NCI-H226 (cell line): ENCODE data around the gene GALNT2.

Source experiments
- DNase-seq: peaks from one replicate; pipeline ENCODE4 v3.0.0-alpha.2; 2015

The GALNT2 gene

DNA sequence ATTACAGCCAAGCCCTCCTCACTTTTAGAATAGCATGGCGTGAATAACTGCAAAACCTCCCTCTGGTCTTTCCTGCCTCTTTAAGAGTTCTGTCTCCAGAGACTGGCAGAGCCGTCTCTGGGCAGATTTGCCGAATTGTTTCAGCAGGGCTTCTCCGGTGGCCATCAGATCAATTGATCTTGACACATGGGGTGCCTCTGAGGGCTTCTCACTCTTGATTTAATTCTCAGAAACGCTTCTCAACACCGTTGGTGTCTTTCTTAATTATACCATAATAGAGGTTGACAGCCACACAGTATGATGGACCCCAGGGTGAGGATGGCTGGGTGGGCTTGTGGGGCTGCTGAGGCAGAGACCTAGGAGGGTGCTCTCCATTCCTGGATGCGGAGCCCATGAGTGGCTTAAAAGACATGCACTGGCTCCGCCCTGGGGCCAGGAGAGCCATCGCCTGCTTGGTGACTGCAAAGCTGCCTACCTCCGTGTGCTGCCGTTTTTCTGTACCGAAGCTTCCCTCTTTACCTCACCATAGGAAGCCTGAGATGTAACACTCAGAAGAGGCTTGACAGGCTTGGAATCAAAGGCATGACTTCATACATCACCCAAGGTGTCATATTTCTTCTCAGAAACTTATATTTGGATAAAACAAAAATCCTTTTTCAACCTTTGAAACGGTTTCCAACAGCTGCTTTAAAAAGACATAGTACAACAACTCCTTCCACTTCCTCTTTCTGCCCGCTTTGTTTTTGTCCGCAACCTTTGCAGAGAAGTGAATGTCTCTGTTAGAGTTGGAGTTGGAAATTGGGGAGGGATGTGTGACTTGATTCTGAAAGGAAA, 82.9 kb downstream of the GALNT2 start:
- DNase-seq, result no peak

DNA sequence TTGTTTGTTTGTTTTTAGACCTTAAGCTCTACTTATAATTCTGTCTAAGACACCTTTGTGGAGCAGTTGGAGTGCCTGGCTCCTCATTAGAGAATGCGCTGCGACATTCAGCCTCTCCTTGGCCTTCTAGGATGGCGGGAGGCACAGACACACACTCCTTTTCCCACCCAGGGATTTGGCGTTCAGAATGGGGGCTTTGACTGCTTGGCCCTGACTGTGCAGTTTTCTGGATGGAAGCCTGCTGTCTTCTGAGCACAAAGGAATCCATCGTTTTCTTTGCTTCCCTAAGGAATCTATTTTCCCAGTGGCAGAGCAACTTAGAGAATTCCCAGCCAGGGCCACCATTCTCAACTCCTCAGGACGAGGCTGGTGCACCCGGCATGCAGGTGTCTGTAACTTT, 83.6 kb downstream of the GALNT2 start:
- no peak for DNase-seq

DNA sequence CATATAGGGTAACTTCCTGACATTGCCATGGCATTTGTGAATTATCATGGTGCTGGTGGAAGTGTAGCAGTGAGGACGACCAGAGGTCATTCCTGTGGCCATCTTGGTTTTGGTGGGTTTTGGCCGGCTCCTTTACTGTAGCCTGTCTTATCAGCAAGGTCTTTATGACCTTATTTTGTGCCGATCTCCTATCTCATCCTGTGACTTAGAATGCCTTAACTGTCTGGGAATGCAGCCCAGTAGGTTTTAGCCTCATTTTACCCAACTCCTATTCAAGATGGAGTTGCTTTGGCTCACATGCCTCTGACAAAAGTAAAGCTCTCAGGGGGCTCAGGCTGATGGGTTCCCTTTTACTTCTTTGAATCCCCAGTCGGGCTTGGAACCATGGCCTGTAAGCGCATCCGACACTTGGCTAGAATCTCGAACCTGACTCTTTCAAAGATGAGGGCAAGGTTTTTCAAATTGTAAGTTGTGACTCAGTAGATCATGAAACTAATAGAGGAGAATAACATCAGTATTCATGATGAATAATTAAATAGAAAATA, 85.0 kb downstream of the GALNT2 start:
- no peak for DNase-seq

DNA sequence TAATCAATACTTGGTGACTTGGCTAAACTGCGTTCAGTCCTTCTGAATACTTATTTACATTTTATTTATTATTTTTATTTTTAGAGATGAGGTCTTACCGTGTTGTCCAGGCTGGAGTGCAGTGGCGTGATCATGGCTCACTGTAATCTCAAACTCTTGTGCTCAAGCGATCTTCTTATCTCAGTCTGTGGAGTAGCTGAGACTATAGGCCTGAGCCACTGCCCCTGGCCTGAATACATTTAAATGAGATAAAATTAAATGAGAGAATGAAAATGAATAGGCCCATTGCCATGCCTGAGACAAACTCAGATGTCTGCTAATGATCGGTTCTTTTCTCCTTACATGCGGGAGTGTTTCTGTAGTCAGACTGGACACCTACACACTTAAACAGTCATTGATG, 86.0 kb downstream of the GALNT2 start:
- no peak for DNase-seq

DNA sequence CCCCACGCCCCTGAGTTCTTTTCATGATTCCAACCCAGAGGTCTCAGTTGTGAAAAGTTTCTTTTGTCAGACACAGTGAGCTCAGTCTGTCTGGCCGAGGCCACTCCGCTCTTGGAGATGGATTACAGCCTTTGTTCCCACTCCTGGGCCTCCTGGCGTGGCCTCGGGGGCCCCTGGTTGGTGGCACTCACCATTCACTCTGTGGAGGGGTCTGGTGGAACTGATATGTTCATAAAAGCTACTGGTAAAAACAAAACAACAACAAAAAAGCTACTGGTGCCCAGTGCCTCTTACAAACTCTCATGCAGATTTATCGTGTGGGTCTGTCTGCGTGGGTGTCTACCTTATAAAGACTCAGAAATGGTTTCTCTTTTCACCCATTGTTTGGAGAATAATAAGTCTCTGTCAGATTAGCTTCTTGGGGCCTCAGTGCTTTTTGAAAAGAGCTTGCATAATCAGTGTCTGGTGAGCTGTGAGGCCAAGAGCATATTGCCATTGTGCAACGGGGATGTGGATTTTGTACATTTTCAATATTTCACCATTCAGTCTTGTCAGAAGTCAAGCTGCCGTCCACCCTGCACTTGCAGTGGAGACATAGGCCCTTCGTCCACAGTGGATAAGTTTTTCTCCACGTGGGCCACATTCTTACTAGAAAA, 86.7 kb downstream of the GALNT2 start:
- no peak for DNase-seq

DNA sequence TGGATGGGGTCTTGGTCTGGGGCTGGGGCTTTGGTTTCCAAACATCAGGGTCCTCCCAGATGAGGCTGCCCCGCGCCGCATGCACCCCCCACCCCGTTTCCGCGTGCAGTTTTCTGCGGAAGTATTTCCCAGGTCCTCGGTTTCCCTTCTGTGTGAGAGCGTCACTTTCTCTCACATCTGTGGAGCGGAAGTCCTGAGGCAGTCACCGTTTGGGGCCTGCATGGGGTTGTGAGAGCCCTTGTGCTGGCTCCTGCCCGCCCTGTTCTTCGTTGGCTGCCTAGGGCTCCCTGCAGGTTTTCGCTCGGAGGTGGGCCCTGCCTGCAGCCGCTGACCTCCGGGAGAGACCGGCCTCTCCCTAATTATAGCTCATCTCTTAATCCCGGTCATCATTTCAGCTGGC, 88.0 kb downstream of the GALNT2 start:
- no peak for DNase-seq

DNA sequence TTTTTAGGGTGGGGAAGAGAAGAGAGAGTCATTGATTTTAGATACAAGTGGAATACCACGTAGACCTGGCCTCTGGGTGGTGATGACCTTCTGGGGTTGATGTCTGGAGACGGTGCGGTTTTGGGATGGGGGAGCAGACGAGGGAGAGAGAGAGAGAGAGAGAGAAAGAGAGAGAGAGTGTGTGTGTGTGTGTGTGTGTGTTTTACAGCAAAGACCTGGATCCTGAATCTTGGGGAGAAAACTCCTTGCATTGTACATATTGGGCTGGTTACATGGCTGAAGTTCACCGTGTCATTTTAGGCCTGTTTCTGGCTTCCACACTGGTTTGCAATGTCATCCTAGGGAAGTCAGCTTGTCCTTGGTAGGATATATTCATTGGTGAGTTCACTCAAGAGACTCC, 89.0 kb downstream of the GALNT2 start:
- no peak for DNase-seq

DNA sequence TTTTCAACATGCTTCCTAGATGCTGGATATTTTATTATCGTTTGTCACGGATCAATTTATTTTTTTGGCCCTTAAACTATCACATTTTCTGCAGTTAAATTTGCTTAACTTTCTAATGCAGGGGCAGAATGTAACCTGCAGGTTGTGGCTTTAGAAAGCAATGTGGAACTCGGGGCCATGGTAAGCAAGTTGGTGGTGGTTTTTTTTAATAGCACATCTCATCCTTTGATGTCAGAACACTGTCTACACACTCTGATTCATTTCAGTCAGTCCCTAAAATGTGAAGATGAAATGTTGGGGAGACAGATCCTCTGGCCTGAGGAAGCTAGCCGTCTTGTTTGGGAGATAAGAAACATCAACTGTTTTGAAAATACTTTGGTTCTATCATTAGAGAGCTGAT, 89.5 kb downstream of the GALNT2 start:
- no peak for DNase-seq

DNA sequence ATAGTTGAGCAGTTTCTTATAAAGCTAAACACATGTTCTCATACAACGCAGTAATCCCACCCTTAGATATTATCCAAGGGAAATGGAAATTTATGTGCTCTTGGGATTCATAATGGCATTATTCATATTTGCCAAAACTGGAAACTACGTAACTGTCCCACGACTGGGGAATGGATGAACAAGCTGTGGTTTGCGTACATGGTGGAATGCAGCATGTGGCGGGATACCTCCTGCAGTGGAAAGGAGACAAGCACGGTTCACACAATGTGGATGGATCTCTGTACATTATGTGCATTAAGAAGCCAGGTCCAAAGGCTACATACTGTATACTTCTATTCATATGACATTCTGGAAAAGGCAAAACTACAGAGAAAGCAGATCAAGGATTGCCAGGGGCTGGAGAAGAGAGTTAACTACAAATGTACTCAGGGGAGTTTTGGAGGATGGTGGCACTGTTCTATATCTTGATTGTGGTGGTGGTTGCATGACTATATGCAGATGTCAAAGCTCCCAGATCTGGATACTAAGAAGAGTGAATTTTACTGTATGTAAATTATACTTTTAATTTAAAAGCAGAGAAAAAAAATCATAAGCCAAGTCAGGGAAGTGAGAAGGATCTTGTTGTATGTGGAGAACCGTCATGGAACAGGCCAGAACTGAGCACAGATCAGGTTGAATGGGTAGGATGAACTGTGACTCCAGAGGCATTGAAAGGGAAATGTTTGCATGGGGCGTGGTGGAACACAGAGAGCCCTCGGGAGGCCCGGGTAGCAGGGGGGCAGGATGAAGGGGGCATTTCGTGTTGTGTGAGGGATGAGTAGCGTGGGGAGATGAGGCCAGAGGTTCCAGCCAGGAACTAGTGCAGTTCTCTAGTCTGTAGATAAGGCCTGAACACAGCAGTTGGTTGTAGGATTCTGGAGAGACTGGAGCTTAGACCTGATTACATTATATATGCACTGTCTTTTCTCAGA, 90.7 kb downstream of the GALNT2 start:
- DNase-seq, result no peak

DNA sequence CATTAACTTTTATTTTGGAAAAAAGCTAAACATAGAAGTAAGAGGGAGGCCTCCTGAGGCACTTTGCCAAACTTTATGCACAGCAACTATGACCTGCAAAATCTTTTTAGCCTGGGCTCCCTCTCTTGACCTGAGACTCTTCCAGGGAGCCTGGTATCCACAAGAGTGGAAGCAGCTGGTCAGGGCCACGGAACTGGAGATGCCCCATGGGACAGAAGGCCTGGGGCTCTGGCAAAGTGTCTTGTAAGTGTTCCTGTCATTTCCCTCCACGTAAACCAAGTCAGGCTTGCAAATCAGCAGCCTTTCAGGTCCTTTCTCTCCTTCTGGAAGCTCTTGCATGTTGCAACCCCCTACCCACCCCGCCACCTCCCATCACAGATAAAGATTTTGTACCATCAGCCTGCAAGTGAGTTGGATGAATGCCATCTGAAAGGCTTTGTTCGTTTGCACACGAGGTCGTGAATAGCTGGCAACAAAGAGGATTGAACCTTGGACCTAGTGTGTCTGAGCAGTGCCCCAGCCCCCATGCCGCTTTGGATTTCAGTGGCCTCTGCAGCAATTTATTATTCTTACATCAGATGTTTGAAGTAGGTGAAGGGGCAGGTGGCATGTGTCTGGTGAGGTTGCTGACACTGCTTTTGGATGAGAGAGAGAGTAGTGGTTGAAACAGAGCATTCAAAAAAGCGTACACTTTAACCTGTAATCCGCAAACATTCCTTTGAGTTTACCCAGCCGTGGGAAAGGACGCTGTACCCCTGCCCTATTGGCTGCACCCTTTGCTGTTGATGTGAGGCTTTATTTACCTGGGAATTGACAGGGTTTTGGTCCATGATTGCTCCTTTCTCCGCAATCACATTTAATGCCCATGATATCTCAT, 91.6 kb downstream of the GALNT2 start:
- DNase-seq, result no peak

DNA sequence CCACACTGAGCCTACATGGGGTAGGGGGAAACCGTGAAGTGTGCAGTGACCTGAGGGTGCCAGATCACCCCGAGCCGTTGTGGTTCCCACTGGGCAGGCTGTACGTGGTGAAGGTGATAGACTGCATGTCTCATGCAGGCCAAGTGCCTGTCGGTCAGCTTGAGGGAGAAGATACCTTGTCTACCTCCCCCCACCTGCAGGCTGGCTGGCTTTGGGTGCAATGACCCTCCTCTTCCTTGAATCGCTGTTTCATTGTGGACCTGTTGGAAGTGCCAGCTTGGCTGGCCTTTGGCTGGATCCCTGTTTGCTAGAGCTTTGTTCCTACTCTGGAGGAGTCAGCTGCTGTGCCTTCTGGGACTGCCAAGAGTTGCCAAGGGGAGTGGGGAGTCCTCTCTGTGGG, 92.5 kb downstream of the GALNT2 start:
- DNase-seq, result no peak

DNA sequence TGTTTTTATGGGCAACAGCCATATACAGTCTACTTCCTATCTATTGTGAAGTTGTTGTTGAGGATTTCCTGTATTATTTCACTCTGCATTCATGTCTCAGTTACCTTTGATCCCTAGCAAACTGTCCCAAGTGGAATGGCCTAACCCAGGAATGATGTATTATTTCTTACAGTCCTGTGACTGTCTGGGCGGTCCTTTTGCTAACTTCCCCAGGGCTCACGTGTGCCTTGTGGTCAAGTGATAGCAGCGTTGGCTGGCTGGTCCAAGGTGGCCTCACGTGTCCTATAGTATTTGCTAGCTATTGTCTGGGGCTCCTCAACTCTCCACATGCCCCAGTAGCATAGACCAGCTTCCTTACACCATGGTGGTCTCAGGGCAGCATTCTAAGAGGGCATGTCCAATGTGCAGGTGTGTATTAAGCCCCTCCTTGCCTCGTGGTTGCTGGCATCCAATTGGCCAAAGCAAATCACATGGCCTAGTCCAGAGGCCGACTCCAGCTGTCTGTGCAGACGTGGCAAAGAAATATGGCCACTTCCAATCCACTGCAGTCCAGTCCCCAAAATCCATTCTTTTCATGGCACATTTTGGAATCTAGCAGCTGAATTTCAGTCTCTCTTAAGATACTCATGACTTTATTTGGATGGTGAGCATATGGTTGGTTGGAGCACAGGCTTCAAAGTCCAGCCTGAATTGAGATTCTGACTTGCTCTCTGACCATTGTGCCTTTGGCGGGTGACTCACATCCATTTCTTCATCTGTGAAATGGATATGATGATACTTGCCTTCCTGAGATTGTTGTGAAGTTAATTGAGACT, 94.1 kb downstream of the GALNT2 start:
- no peak for DNase-seq

DNA sequence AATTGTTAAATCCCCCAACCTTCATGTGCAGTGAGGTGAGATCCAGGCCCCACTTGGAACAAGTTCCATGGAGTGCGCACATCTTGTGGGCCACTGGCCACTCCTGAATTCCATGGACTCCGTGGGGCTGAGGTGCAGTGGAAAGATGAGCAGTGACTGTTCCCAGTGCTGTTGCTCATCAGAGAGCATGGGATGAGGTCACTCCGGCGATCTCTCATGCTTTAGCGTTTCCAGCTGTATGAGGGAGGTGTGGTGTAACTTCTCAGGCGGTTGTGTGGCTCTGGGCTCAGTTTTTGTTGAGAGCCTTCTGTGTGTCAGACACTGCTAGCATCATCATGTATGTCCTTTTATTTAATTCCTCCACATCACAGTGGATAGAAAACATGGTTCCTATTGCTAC, 96.2 kb downstream of the GALNT2 start:
- no peak for DNase-seq

DNA sequence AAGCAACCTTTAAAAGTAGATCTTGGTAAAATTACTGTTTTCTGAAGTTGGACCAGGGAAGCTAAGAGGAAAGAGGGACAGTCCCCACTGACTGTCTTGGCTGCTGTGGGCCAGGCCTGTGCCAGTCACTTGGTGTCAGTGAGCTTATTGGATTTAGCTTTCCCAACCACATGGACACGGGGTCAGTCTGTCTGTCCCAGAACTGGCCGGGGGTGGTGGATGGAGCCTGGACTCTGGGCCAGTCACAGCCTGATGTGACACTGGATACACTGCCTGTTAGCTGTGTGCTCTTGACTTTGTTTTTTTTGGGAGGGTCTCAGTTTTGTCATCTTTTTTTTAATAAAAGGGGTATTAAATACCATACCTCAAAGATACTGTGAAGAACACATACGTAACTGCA, 96.7 kb downstream of the GALNT2 start:
- DNase-seq, result no peak

DNA sequence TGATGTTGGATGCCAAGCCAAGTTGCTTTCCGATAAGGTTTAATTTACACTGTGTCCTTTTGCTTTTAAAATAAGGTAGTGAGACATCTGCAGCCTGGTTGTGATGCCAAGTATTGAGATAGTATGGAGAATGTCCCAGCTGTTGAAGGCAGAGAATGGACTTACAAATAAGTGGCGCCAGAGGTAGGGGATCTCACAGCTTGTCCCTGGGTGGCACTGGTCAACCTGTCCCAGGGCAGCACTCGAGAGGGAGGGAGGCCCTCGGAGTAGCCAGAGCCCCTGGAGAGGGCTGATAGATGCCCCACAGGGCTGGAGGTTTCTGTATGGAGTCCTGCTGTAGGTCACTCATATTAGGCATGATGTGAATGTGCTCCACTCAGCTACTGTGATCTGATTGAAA, 98.5 kb downstream of the GALNT2 start:
- DNase-seq, result no peak

DNA sequence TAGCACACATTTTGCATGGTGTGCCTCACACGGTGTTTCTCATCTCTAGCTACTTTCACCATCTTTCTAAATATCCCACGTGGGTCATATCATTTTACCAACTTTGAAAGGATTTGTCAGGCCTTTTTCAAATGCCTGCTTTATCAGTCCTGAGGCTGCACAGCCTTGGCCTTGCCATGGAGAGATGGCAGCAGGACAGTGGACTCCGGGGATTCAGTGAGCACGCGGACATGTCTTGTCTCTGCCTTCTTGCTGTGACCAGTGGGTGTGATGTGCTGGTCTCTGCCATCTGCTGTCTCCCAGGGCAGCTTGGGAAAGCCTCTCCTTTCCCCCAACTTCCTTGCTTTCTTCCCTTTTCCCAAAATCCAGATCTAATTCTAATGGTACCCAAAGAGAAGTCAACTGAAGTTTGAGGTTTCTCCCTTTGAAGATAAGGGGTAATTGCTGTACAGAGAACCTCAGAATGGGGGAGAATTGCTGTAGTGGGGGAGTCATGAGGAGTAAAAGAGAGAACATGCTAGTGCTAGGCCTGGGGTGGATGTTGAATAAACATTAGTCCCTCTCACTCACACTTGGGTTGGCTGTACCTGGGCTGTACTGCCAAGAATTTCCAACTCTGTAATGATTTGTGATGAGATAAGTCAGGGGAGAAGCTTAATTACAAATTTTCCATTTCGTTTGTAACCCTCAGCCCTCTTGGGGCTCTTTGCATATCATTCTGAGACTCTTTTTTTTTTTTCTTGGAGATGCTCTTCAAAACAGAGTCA, 99.5 kb downstream of the GALNT2 start:
- no peak for DNase-seq

DNA sequence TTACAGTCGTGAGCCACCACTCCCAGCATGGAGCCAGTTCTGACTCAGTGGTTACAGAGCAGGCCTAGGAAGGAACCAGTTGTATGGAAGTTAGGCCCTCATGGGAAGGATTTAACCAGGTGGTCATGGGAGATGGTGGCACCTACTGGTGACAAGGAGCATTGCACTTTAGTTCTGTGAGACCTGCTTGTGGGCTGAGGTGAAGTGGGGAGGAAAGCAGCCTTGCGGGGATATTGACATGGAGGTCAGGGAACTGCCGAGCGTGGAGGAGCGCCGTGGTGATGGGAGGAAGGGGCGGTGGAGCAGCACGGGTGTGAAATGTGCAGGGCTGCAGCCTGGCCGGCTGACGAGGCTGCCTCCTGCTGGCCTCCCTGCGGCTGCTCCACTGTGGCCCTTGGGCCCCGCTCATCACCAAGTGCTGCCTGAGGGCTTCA, 100.4 kb downstream of the GALNT2 start:
- peak; percentile 6 for DNase-seq

DNA sequence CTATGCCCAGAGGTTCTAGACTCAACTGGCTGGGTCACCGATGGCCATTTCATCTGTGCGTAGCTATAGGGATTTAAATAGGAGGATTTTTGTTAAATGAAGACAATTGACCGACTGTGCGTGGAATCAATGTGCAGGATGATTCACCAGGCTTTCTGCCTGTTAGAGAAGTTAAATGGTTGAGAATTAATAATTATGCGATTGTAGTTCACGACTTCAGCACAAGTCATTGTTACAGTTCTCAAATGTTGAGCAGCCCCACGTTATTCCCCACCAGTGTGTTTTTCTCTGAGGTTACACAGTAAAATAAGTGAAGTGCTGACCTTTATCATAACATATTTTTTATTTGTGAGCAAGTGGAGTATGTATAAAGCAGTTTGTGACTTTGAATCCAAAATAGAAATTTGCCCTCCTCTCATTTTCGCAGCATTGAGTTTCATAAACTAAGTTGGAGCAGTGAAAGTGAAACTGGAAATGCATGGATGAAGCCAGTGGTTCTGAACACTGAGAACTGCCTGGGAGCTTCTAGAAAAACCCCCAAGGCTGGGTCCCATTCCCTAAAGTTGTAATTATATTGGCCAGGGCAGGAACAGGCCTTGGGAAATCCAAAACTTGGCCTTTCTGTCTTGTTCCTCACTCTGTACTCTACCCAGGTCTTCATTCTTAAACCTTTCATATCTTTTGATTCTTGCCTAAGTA, 102.6 kb downstream of the GALNT2 start:
- DNase-seq, result no peak

DNA sequence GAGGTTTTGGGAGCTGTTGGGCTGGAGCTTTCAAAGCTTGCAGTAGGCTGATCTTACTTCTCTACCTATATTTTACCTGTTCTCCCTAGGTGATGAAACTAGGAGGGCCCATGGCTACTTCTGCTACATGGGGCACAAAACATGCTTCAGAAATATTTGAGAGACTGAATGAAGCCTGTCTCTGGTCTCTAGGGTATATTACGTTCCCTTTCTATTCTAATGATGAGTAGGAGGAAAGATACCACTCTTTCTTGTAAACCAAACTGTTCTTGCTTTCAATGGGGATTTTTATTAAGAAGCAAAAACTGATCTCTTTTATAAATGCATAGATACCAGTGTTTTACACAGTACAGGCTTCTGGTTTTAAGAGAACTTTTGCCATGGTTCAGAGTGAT, 103.1 kb downstream of the GALNT2 start:
- DNase-seq, result no peak

DNA sequence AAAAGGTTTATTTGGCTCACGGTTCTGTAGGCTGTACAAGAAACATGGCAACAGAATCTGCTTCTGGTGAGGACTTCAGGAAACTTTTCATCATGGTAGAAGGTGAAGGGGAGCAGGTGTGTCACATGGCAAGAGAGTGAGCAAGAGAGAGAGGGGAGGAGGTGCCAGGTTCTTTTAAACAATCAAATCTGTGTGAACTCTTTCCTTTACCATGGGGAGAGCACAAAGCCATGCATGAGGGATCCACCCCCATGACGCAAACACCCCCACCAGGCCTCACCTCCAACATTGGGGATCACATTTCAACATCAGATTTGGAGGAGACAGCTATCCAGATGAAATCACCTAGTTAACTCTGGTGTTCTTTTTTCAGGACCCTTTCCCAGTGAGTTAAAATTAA, 103.6 kb downstream of the GALNT2 start:
- no peak for DNase-seq
